Ramos (cell line): Measurements from ENCODE around the gene OVCH1.
"Not testable (repeated sequence)": the region's sequence is repeated elsewhere in the genome, so short reads cannot be mapped to it uniquely, and the experiment has no call there.

ENCODE experiments used
- in situ Hi-C: fragments of 300-500 bp; cut with MboI; formaldehyde crosslinking; loops from one replicate; pipeline ENCODE4 v1.14.3; 2022; ENCODE audit warnings: low sequenced_read_pairs; ENCODE audit not compliant: unreplicated experiment

The OVCH1 gene

GRCh38 chr12:29415111-29415510 is 82.4 kb downstream of the OVCH1 start:
- in situ Hi-C loops: no loop called here

GRCh38 chr12:29414368-29414767 is 83.1 kb downstream of the OVCH1 start:
- in situ Hi-C loops: no loop called here

GRCh38 chr12:29405561-29405960 is 91.9 kb downstream of the OVCH1 start:
- in situ Hi-C loops: no loop called here

GRCh38 chr12:29403991-29404390 is 93.5 kb downstream of the OVCH1 start:
- in situ Hi-C loops: no loop called here

- in situ Hi-C loops: no loop called here
These were observed 95.0 kb downstream of the OVCH1 start for GRCh38 chr12:29402437-29402836.

GRCh38 chr12:29398495-29398894 is 99.0 kb downstream of the OVCH1 start:
- in situ Hi-C loops: no loop called here

- in situ Hi-C loops: no loop called here
These were observed 100.7 kb downstream of the OVCH1 start for GRCh38 chr12:29396774-29397173.

GRCh38 chr12:29395356-29395755 is 102.1 kb downstream of the OVCH1 start:
- in situ Hi-C loops: no loop called here

GRCh38 chr12:29390419-29390818 is 107.1 kb downstream of the OVCH1 start:
- in situ Hi-C loops: not testable (repeated sequence)

- in situ Hi-C loops: no loop called here
These were observed 108.1 kb downstream of the OVCH1 start for GRCh38 chr12:29389295-29389919.

GRCh38 chr12:29386084-29386680 is 111.3 kb downstream of the OVCH1 start:
- in situ Hi-C loops: not testable (repeated sequence)

- in situ Hi-C loops: not testable (repeated sequence)
These were observed 112.3 kb downstream of the OVCH1 start for GRCh38 chr12:29385194-29385593.

- in situ Hi-C loops: no loop called here
These were observed 115.2 kb downstream of the OVCH1 start for GRCh38 chr12:29382251-29382650.

- in situ Hi-C loops: no loop called here
These were observed 116.7 kb downstream of the OVCH1 start, which contains the start of gene ERGIC2 for GRCh38 chr12:29380536-29381523. TSS of gene ERGIC2 (minus strand) at chr12:29381172. CDS start at chr12:29371633, 9,539 bp downstream.
